K562 (cell line): Measurements from ENCODE around the gene CTTNBP2NL. TPM values are rescaled to one million over a fixed set of nuclear protein-coding genes. Genes with fewer than 3 reads are reported as not detected.

ENCODE experiments used
- ATAC-seq: fragments of 200-7000 bp; cut with Tn5 transposase; 3 replicates; pipeline ENCODE4 v1.9.1; 2020; ENCODE audit warnings: moderate library complexity
- BruUV-seq: library from RNA; stranded (reverse); fragments of 400-500 nt; replicated peaks from 2 replicates; lab custom pipeline; 2021; lab: Mats Ljungman, UMichigan
- CTCF ChIA-PET: fragments of 300-600 bp; formaldehyde crosslinking; extraction: SDS; loops from one replicate; lab custom pipeline; 2021; ENCODE audit warnings: low intra/inter-chr PET ratio; lab: Yijun Ruan, JAX
- POLR2A ChIA-PET: fragments of 300-600, 350-650 bp; sonication (Branson Sonifier 250); formaldehyde crosslinking; extraction: SDS; loops from one replicate; lab custom pipeline; 2021; ENCODE audit warnings: antibody characterized with exemption, inconsistent platforms; lab: Yijun Ruan, JAX
- DNase-seq, 4 experiments: peaks; one replicate each; pipeline versions ENCODE4 v3.0.0 to v3.0.0-alpha.2; 2011 to 2018; ENCODE audit warnings: low spot score in 3 of 4, mixed read lengths in 3 of 4; ENCODE audit errors: extremely low read depth in 1 of 4
- FAIRE-seq: peaks from 2 replicates; lab custom pipeline; 2011; peaks lifted over from hg19 to GRCh38; lab: Jason Lieb, UNC
- H2AFZ ChIP-seq: 2 replicates; pipeline ENCODE4 v1.6.0; 2011; ENCODE audit warnings: low read depth, low read length, control low read depth, inconsistent platforms
- H3K27ac ChIP-seq: fragments of 200-600 bp; 3 replicates; pipeline ENCODE4 v1.8.0; 2011; ENCODE audit warnings: low read depth, mild to moderate bottlenecking, control low read depth, inconsistent platforms, low read length, moderate library complexity, mixed read lengths; ENCODE audit errors: extremely low read depth
- H3K27me3 ChIP-seq, 2 experiments: fragments of 300-600 bp in 1 of 2; 2 replicates in 1 of 2; 3 replicates in 1 of 2; pipeline versions ENCODE4 v1.6.0 to v1.8.0; 2011; ENCODE audit warnings: inconsistent platforms in 2 of 2, low read length in 2 of 2, mild to moderate bottlenecking in 1 of 2, mixed read lengths in 1 of 2, moderate library complexity in 1 of 2; ENCODE audit not compliant: control insufficient read depth in 2 of 2, insufficient read depth in 2 of 2
- H3K36me3 ChIP-seq: fragments of 300-600 bp; 3 replicates; pipeline ENCODE4 v1.8.0; 2011; ENCODE audit warnings: mild to moderate bottlenecking, low read length, inconsistent platforms; ENCODE audit not compliant: control insufficient read depth, insufficient read depth
- H3K4me1 ChIP-seq, 2 experiments: fragments of 200-600 bp in 1 of 2; replicated peaks in 1 of 2; 2 replicates in 1 of 2; 3 replicates in 1 of 2; pipeline versions ENCODE4 v1.5.1 to v1.8.0; 2011; ENCODE audit warnings: inconsistent platforms in 2 of 2, low read length in 2 of 2, mild to moderate bottlenecking in 1 of 2, mixed read lengths in 1 of 2, moderate library complexity in 1 of 2; ENCODE audit not compliant: control insufficient read depth in 2 of 2, insufficient read depth in 2 of 2
- H3K4me2 ChIP-seq: 2 replicates; pipeline ENCODE4 v1.6.1; 2011; ENCODE audit warnings: low read length, control low read depth, inconsistent platforms, mixed read lengths; ENCODE audit not compliant: insufficient read depth
- H3K4me3 ChIP-seq: fragments of 200-600 bp; sonication (generic), shearing (Covaris generic); 2 replicates; pipeline ENCODE4 v1.5.1; 2016; ENCODE audit warnings: control low read depth, inconsistent platforms
- H3K79me2 ChIP-seq: fragments of 200-600 bp; 3 replicates; pipeline ENCODE4 v1.8.0; 2011; ENCODE audit warnings: low read length, inconsistent platforms; ENCODE audit not compliant: control insufficient read depth, insufficient read depth
- H3K9ac ChIP-seq, 2 experiments: 2 replicates each; pipeline versions ENCODE4 v1.6.0 to v1.6.1; 2011; ENCODE audit warnings: low read depth in 2 of 2, low read length in 2 of 2, control low read depth in 1 of 2, inconsistent platforms in 1 of 2, mild to moderate bottlenecking in 1 of 2, mixed read lengths in 1 of 2; ENCODE audit not compliant: insufficient read depth in 1 of 2
- H3K9me1 ChIP-seq: one replicate; pipeline ENCODE4 v1.6.0; 2011; ENCODE audit warnings: inconsistent platforms, mild to moderate bottlenecking, low read length, moderate library complexity; ENCODE audit not compliant: control insufficient read depth, insufficient read depth
- H3K9me3 ChIP-seq: replicated peaks from 2 replicates; pipeline ENCODE4 v1.5.1; 2011; ENCODE audit warnings: low read depth, low read length, inconsistent platforms; ENCODE audit not compliant: control insufficient read depth, insufficient read depth
- H4K20me1 ChIP-seq: replicated peaks from 2 replicates; pipeline ENCODE4 v1.6.1; 2011; ENCODE audit warnings: low read length, inconsistent platforms, mixed read lengths; ENCODE audit not compliant: control insufficient read depth, insufficient read depth
- ADNP ChIP-seq: fragments of 200-800 bp; sonication (Bioruptor generic); IDR thresholded peaks from 2 replicates; pipeline ENCODE4 v1.6.1; 2016; ENCODE audit warnings: missing genetic modification characterization, missing compliant biosample characterization
- HCFC1 ChIP-seq: IDR thresholded peaks from 2 replicates; pipeline ENCODE4 v1.6.1; 2012; ENCODE audit warnings: low read depth, low read length, improper control_type of control experiment
- KDM1A ChIP-seq, 2 experiments: fragments of 450-650 bp; IDR thresholded peaks; 2 replicates each; pipeline ENCODE4 v1.6.1; 2016; ENCODE audit warnings: mild to moderate bottlenecking in 2 of 2
- RBM25 ChIP-seq: fragments of 200-400 bp; formaldehyde crosslinking; IDR thresholded peaks from 2 replicates; pipeline ENCODE4 v1.6.1; 2018; ENCODE audit warnings: low read length, low read depth, moderate library complexity; ENCODE audit not compliant: severe bottlenecking
- SPI1 ChIP-seq: IDR thresholded peaks from 2 replicates; pipeline ENCODE4 v1.6.1; 2011; ENCODE audit warnings: low read depth, low read length, control low read depth, borderline replicate concordance
- ZNF184 ChIP-seq: sonication (generic); formaldehyde crosslinking; IDR thresholded peaks from 2 replicates; pipeline ENCODE4 v1.5.0; 2020; ENCODE audit warnings: missing genetic modification reagents
- ZNF707 ChIP-seq: fragments of 250-450 bp; sonication (Bioruptor Pico); conservative IDR thresholded peaks from 2 replicates; pipeline ENCODE4 v1.8.0; 2022; ENCODE audit warnings: inconsistent platforms, mild to moderate bottlenecking, moderate library complexity
- WGBS: fragments of 100-300 bp; shearing (Covaris generic); methylation state at CpG from one replicate; pipeline ENCODE4 v1.1.6; 2016; ENCODE audit warnings: low coverage, mixed read lengths; ENCODE audit not compliant: insufficient coverage; ENCODE audit errors: missing lambda C conversion rate; 5-methylcytosine and 5-hydroxymethylcytosine counted together
- in situ Hi-C: fragments of 300-500 bp; cut with MboI; formaldehyde crosslinking; loops from 4 replicates; pipeline ENCODE4 v1.15.0; 2018; ENCODE audit warnings: inconsistent platforms, mixed read lengths
- intact Hi-C: fragments of 100-400 bp; cut with micrococcal nuclease; formaldehyde crosslinking; loops from 2 replicates; pipeline ENCODE4 v1.14.2; 2022
- polyA plus RNA-seq, 8 experiments: library from polyadenylated mRNA; depleted of rRNA in 4 of 8; stranded (reverse) in 5 of 8; unstranded in 3 of 8; fragments of >200 nt; fragmentation: Nextera tagmentation in 2 of 8; fragmentation: Illumina TruSeq in 1 of 8; extraction: Ambion mirVana in 2 of 8; extraction: Trizol in 1 of 8; gene quantifications; 2 replicates each; pipeline versions ENCODE4 v1.2.1 to v1.2.3, GENCODE V29; 2011 to 2014; ENCODE audit warnings: inconsistent platforms in 1 of 8, missing spikeins in 1 of 8
- total RNA-seq, 7 experiments: library from RNA; depleted of rRNA in 6 of 7; stranded (reverse); fragments of >200 nt in 6 of 7; fragmentation: Illumina TruSeq in 2 of 7; extraction: Trizol in 2 of 7; gene quantifications; 2 replicates each; pipeline versions ENCODE4 v1.2.1 to v1.2.3, GENCODE V29; 2011 to 2021; ENCODE audit warnings: low replicate concordance in 1 of 7

The CTTNBP2NL gene
- total and polyA plus RNA-seq, 9 of the 15 experiments (the other 6 are each of a cell fraction or from before 2014, with no cell fraction given): 0.27 to 1.4 (median 0.62) TPM

DNA sequence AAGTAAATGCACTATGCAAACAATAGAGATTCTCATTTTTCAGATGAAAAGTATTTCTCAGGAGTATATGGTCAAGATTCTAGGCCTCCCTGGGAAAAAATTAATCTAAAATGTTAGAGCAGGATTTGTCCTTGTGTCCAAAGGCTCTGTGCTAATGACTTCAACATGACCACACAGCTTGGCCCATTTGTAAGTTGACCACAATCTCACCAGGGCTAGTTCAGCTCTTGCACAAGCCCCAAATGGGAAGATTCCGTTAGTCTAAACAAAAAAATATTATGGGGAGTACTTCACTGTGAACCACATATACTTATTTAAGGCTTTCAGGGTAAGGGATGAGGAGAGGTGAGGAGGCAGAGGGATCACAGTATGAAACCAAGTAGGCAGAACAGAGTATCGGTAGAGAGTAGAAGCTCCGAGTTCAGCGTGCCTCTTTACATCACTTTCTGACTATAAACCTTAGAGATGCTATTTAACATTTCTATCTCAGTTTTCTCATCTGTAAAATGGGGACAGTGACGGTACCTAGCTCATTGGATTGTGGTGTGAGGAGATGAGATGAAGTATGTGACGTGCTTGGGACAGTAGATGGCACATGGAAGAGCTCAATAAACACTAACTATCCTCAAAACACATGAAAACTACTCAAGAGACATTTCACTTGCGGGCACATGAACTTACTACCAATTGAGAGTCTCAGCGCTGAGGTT, 37.8 kb upstream of the CTTNBP2NL start:
- Histone ChIP-seq H3K27me3 (peaks cover 0 to 3% of the 10 kb centered on the region in 2 experiments; a peak in 3 of 5 replicates), H3K9me1 (peaks cover 3% of the 10 kb centered on the region), H3K4me2 (no peak overlapping the region), H3K9me3 (no peaks in the 10 kb centered on the region), H3K79me2 (no peaks in the 10 kb centered on the region), H3K4me1 (no peaks in the 10 kb centered on the region), H3K36me3 (no peaks in the 10 kb centered on the region), H2AFZ (no peak overlapping the region), H3K4me3 (no peak overlapping the region), H3K27ac (no peak overlapping the region), H4K20me1 (no peaks in the 10 kb centered on the region), H3K9ac (no peak overlapping the region)
- no peak for DNase-seq
- 3% methylated on average over 8 of the region's 8 CpGs for WGBS
- no peak for ATAC-seq
- BruUV-seq: no TSS peak
- in situ Hi-C loops (no loop called here), intact Hi-C loops (no loop called here)
- ChIA-PET CTCF (interaction anchor here (0.5 to 0.7 kb wide), 2 partner anchors 324 to 358 kb away, joined by 3 to 4 read pairs; no protein-coding TSS in a partner anchor), POLR2A (interaction anchor here (1.7 kb wide), 1 partner anchor 12 kb away, joined by 5 read pairs; no protein-coding TSS in a partner anchor)
- no peak for FAIRE-seq
- TF ChIP-seq ZNF707 (CRISPR knock-in tag): no peak
- no peak for TF ChIP-seq SPI1
- TF ChIP-seq KDM1A (IDR thresholded peaks at IDR 0.05): 0 out of 4 replicates have a peak, but pooled peaks of 1 of the 2 experiments have one; percentile 30
- no peak for TF ChIP-seq ZNF184 (CRISPR knock-in tag)
- TF ChIP-seq ADNP (tag): 0 out of 2 replicates have a peak, but pooled peaks have one; percentile 29
- TF ChIP-seq HCFC1: no peak
- TF ChIP-seq RBM25: peak; percentile 88
